ENCODE data around the gene DNAJC17. TPM values are rescaled to one million over a fixed set of nuclear protein-coding genes. Genes with fewer than 3 reads are reported as not detected.

Gene DNAJC17
- polyA plus RNA-seq, 3 donors: 38.5 to 43.7 (median 38.7) TPM

- DNase-seq: no peak
These were observed 11.2 kb downstream of the DNAJC17 start for GRCh38 chr15:40796041-40796440.

GRCh38 chr15:40793216-40793989 is 13.9 kb downstream of the DNAJC17 start:
- no peak for DNase-seq

GRCh38 chr15:40792394-40792793 is 14.9 kb downstream of the DNAJC17 start:
- DNase-seq: no peak

GRCh38 chr15:40790718-40791117 is 16.6 kb downstream of the DNAJC17 start:
- no peak for DNase-seq

- no peak for DNase-seq
These were observed 17.3 kb downstream of the DNAJC17 start for GRCh38 chr15:40789999-40790398.

- no peak for DNase-seq
These were observed 18.2 kb downstream of the DNAJC17 start for GRCh38 chr15:40789119-40789518.

- DNase-seq: no peak
These were observed 19.3 kb downstream of the DNAJC17 start for GRCh38 chr15:40787991-40788390.

GRCh38 chr15:40787344-40787841 is 19.9 kb downstream of the DNAJC17 start:
- peak; percentile 58 for DNase-seq

GRCh38 chr15:40785814-40786213 is 21.5 kb downstream of the DNAJC17 start:
- DNase-seq: no peak

GRCh38 chr15:40785164-40785563 is 22.1 kb downstream of the DNAJC17 start:
- no peak for DNase-seq

GRCh38 chr15:40782609-40783227 is 24.6 kb downstream of the DNAJC17 start:
- DNase-seq: peak; percentile 57

GRCh38 chr15:40776537-40777141 is 30.6 kb downstream of the DNAJC17 start:
- DNase-seq: no peak

- no peak for DNase-seq
These were observed 31.3 kb downstream of the DNAJC17 start for GRCh38 chr15:40775740-40776536.

GRCh38 chr15:40775007-40775406 is 32.3 kb downstream of the DNAJC17 start:
- no peak for DNase-seq

GRCh38 chr15:40773902-40774301 is 33.4 kb downstream of the DNAJC17 start:
- no peak for DNase-seq

GRCh38 chr15:40773496-40773895 is 33.8 kb downstream of the DNAJC17 start:
- no peak for DNase-seq

- no peak for DNase-seq
These were observed 35.3 kb downstream of the DNAJC17 start for GRCh38 chr15:40772014-40772413.

- DNase-seq: no peak
These were observed 36.0 kb downstream of the DNAJC17 start for GRCh38 chr15:40771242-40771641.

- no peak for DNase-seq
These were observed 37.0 kb downstream of the DNAJC17 start for GRCh38 chr15:40770147-40770721.

- DNase-seq: no peak
These were observed 37.8 kb downstream of the DNAJC17 start, which contains the start of gene C15orf62 for GRCh38 chr15:40769274-40770146. C15orf62 (plus strand) TSS chr15:40769980; CDS start chr15:40770496, 516 bp downstream.

All from renal pelvis (tissue), 4 donors.